CD4-positive, CD25-positive, alpha-beta regulatory T cell (primary cell): ENCODE data around the gene GUF1. TPM values are rescaled to one million over a fixed set of nuclear protein-coding genes. Genes with fewer than 3 reads are reported as not detected.
A peak's percentile ranks its signal among the peaks of the same experiment; 100 is the strongest.
"Not testable (repeated sequence)": the region's sequence is repeated elsewhere in the genome, so short reads cannot be mapped to it uniquely, and the experiment has no call there.

Experiments
- ATAC-seq, 2 donors: fragments of 150-1000 bp; cut with Tn5 transposase; one replicate each; pipeline ENCODE4 v1.10.0; 2021; ENCODE audit warnings: low read depth in 2 of 2, moderate number of reproducible peaks in 2 of 2, moderate library complexity in 1 of 2
- DNase-seq, 3 donors: peaks; one replicate each; pipeline versions ENCODE4 v3.0.0 to v3.0.0-alpha.2; 2012 to 2022; ENCODE audit warnings: mixed read lengths in 1 of 3
- H3K27ac ChIP-seq: one replicate; pipeline ENCODE4 v1.7.0; 2013; ENCODE audit warnings: mild to moderate bottlenecking, low read length; ENCODE audit not compliant: insufficient read depth, poor library complexity, severe bottlenecking
- H3K27me3 ChIP-seq: one replicate; pipeline ENCODE4 v1.7.0; 2013; ENCODE audit warnings: low read length; ENCODE audit not compliant: control insufficient read depth, insufficient read depth
- H3K36me3 ChIP-seq: one replicate; pipeline ENCODE4 v1.7.0; 2013; ENCODE audit warnings: mild to moderate bottlenecking, low read length, moderate library complexity; ENCODE audit not compliant: control insufficient read depth, insufficient read depth
- H3K4me1 ChIP-seq: 2 replicates; pipeline ENCODE4 v1.7.0; 2013; ENCODE audit warnings: mild to moderate bottlenecking, low read length; ENCODE audit not compliant: insufficient read depth, control insufficient read depth, poor library complexity, severe bottlenecking
- H3K4me3 ChIP-seq: one replicate; pipeline ENCODE4 v1.7.0; 2013; ENCODE audit warnings: low read depth, mild to moderate bottlenecking, low read length, moderate library complexity
- H3K9me3 ChIP-seq, 2 experiments: 1 replicate in 1 of 2; 2 replicates in 1 of 2; pipeline ENCODE4 v1.7.0; 2013; ENCODE audit warnings: low read length in 2 of 2, mild to moderate bottlenecking in 1 of 2, moderate library complexity in 1 of 2; ENCODE audit not compliant: control insufficient read depth in 2 of 2
- H3K27ac Mint-ChIP-seq, 3 donors: one replicate each; pipeline ENCODE4 v1.8.0; 2020 to 2022; ENCODE audit warnings: mild to moderate bottlenecking in 3 of 3, mixed read lengths in 3 of 3, moderate library complexity in 2 of 3
- H3K27me3 Mint-ChIP-seq: one replicate; pipeline ENCODE4 v1.8.0; 2022; ENCODE audit warnings: mild to moderate bottlenecking, mixed read lengths
- H3K36me3 Mint-ChIP-seq: one replicate; pipeline ENCODE4 v1.8.0; 2020; ENCODE audit warnings: mixed read lengths
- H3K4me1 Mint-ChIP-seq, 4 donors: one replicate each; pipeline ENCODE4 v1.8.0; 2020 to 2022; ENCODE audit warnings: mixed read lengths in 4 of 4, mild to moderate bottlenecking in 1 of 4
- H3K4me3 Mint-ChIP-seq, 4 donors: one replicate each; pipeline ENCODE4 v1.8.0; 2020 to 2022; ENCODE audit warnings: mild to moderate bottlenecking in 4 of 4, mixed read lengths in 4 of 4, moderate library complexity in 3 of 4
- H3K9me3 Mint-ChIP-seq, 7 donors: one replicate each; pipeline ENCODE4 v1.8.0; 2020 to 2022; ENCODE audit warnings: mixed read lengths in 7 of 7, mild to moderate bottlenecking in 3 of 7, moderate library complexity in 2 of 7
- polyA plus RNA-seq, 4 donors: library from polyadenylated mRNA; unstranded; fragments of 300-500 nt; fragmentation: Illumina TruSeq; gene quantifications; one replicate each; pipeline ENCODE4 v1.2.3, GENCODE V29; 2021
- total RNA-seq: library from RNA; stranded (reverse); gene quantifications from one replicate; pipeline ENCODE4 v1.2.3, GENCODE V29; 2022

The GUF1 gene
- total and polyA plus RNA-seq, 5 donors from 2014 or later: 7.7 to 17.9 (median 9.3) TPM

GRCh38 chr4:44728694-44729093 is 50.5 kb downstream of the GUF1 start:
- not testable (repeated sequence) for H3K27ac Mint-ChIP-seq, H3K36me3 Mint-ChIP-seq, H3K27me3 ChIP-seq

GRCh38 chr4:44736900-44737299 is 58.7 kb downstream of the GUF1 start:
- Mint-ChIP-seq H3K27me3 (peaks cover 19% of the 10 kb centered on the region), H3K4me3 (no peak overlapping the region), H3K36me3 (no peaks in the 10 kb centered on the region), H3K9me3 (peaks cover 0 to 2% (median 0%) of the 10 kb centered on the region in 7 donors), H3K4me1 (no peaks in the 10 kb centered on the region), H3K27ac (no peak overlapping the region)
- no peak for DNase-seq
- no peaks in the 10 kb centered on the region for H3K9me3 ChIP-seq
- H3K36me3 ChIP-seq: no peaks in the 10 kb centered on the region
- no peak for ATAC-seq
- H3K4me3 ChIP-seq: no peak overlapping the region
- no peaks in the 10 kb centered on the region for H3K4me1 ChIP-seq
- peaks cover 15% of the 10 kb centered on the region for H3K27me3 ChIP-seq
- no peak overlapping the region for H3K27ac ChIP-seq

More at GRCh38 chr4:44728694-44729093, 50.5 kb downstream of the GUF1 start:
- not testable (repeated sequence) for DNase-seq, H3K9me3 Mint-ChIP-seq, H3K27ac ChIP-seq, ATAC-seq, H3K4me3 ChIP-seq, H3K9me3 ChIP-seq, H3K36me3 ChIP-seq, H3K27me3 Mint-ChIP-seq
- Mint-ChIP-seq H3K4me1 (peaks cover 15 to 37% (median 18%) of the 10 kb centered on the region in 4 donors), H3K4me3 (peak overlapping the region in 1 of 4 donors; percentile 13)
- peaks cover 20% of the 10 kb centered on the region for H3K4me1 ChIP-seq

- DNase-seq (no peak), ATAC-seq (no peak)
- no peak overlapping the region for H3K27ac ChIP-seq
- no peaks in the 10 kb centered on the region for H3K4me1 ChIP-seq
- peaks cover 0 to 2% (median 0%) of the 10 kb centered on the region in 7 donors for H3K9me3 Mint-ChIP-seq
- no peak overlapping the region for H3K27ac Mint-ChIP-seq
- peaks cover 14% of the 10 kb centered on the region for H3K27me3 ChIP-seq
- H3K9me3 ChIP-seq: no peaks in the 10 kb centered on the region
- peaks cover 15% of the 10 kb centered on the region for H3K27me3 Mint-ChIP-seq
- H3K36me3 Mint-ChIP-seq: no peaks in the 10 kb centered on the region
- H3K4me1 Mint-ChIP-seq: no peaks in the 10 kb centered on the region
- no peak overlapping the region for H3K4me3 ChIP-seq
- no peaks in the 10 kb centered on the region for H3K36me3 ChIP-seq
- H3K4me3 Mint-ChIP-seq: no peak overlapping the region
Measured at GRCh38 chr4:44738615-44739014, 60.4 kb downstream of the GUF1 start.

- Mint-ChIP-seq H3K9me3 (peaks cover 0 to 2% (median 0%) of the 10 kb centered on the region in 7 donors), H3K27ac (no peak overlapping the region), H3K4me1 (no peaks in the 10 kb centered on the region), H3K27me3 (peaks cover 5% of the 10 kb centered on the region), H3K4me3 (no peak overlapping the region), H3K36me3 (no peaks in the 10 kb centered on the region)
- Histone ChIP-seq H3K36me3 (no peaks in the 10 kb centered on the region), H3K27ac (no peak overlapping the region), H3K4me3 (no peak overlapping the region), H3K9me3 (no peaks in the 10 kb centered on the region), H3K27me3 (peaks cover 7% of the 10 kb centered on the region), H3K4me1 (no peaks in the 10 kb centered on the region)
- DNase-seq (no peak), ATAC-seq (no peak)
Measured at GRCh38 chr4:44740201-44740600, 62.0 kb downstream of the GUF1 start.

Other genes with a start within 250 kb of the GUF1 start
- gene KCTD8, start 229.6 kb upstream of the GUF1 start, total RNA-seq: not detected
- not detected for gene KCTD8, start 229.6 kb upstream of the GUF1 start, polyA plus RNA-seq
- gene YIPF7, start 26.8 kb upstream of the GUF1 start, total RNA-seq: not detected
- not detected for gene YIPF7, start 26.8 kb upstream of the GUF1 start, polyA plus RNA-seq
- gene GNPDA2, start 48.1 kb downstream of the GUF1 start, total RNA-seq: 8.3 TPM
- 10 to 100 TPM; 14.9 to 22.8 (median 17.3) TPM for gene GNPDA2, start 48.1 kb downstream of the GUF1 start, polyA plus RNA-seq